ENCODE measurements around the gene MRPL36. TPM values are rescaled to one million over a fixed set of nuclear protein-coding genes. Genes with fewer than 3 reads are reported as not detected.

MRPL36 gene
- total and polyA plus RNA-seq, 2 of the 4 experiments (the other 2 are of a cell fraction), result 85.9 to 103 TPM

- no peak for TF ChIP-seq BHLHE40 (IDR thresholded peaks at IDR 0.05; ENCODE audit: low read depth, low read length)
These were observed 49.2 kb downstream of the MRPL36 start (continued) for GRCh38 chr5:1750469-1750868.

DNA sequence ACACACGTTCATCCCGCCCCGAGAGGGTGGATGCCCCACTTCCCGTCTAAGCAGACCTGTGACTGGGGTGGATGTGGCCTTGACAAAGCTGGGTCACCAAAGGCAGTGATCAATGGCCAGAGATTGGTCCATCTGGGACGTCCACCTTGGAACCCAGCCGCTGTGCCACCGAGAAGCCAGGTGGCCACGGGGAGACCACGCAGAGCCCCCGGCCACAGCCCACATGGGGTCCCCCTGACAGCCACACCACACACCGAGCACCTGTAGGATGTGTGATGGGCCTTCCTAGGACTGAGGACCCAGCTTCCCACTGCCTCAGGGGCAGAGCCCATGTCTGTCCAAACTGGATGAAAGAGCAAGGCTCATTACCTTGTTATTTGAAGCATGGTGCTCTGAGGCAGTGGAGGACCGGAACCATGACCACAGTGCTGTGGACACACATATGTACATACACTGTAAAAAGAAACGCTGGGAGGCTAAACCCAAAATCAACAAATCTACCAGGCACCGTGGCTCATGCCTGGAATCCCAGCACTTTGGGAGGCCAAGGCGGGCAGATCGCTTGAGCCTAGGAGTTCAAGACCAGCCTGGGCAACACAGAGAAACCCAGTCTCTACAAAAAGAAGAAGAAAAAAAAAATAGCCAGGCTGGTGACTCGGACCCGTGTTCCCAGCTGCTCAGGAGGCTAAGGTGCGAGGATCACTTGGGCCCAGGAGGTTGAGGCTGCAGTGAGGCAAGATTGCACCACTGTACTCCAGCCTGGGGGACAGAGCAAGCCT, 50.1 kb downstream of the MRPL36 start:
- in situ Hi-C loops (cut with MboI; ENCODE audit: low sequenced_read_pairs) (no loop called here), dilution Hi-C loops (cut with HindIII; ENCODE audit: low sequenced_read_pairs, unreplicated experiment) (no loop called here)

More for the DNA sequence above, 50.1 kb downstream of the MRPL36 start:
- H2AK5ac ChIP-seq (ENCODE audit: low read depth, low read length), result no peak overlapping the region
- H2BK5ac ChIP-seq (ENCODE audit: low read depth, low read length, poor library complexity, severe bottlenecking), result no peak overlapping the region
- no peaks in the 10 kb centered on the region; the same call in 1 of the 2 replicates for H4K20me1 ChIP-seq (ENCODE audit: insufficient read depth, low read length)
- H3K9ac ChIP-seq (ENCODE audit: low read depth, low read length), result no peak overlapping the region
- H4K5ac ChIP-seq (ENCODE audit: low read depth, low read length), result no peak overlapping the region
- H3K9me3 ChIP-seq (ENCODE audit: control insufficient read depth, insufficient read depth, low read length), result no peaks in the 10 kb centered on the region
- WGBS, 2 experiments (ENCODE audit: extremely low coverage in 2 of 2, insufficient read length in 1 of 2), result 71% methylated on average over 7 of the region's 19 CpGs; no CpG with 5 or more reads in 1 of the 2 experiments
- no peak overlapping the region for H3K4me3 ChIP-seq (ENCODE audit: insufficient read depth, low read depth, low read length)
- no peak overlapping the region for H4K8ac ChIP-seq (ENCODE audit: low read depth in 2 of 2, low read length in 2 of 2)
- intact Hi-C loops (cut with micrococcal nuclease), result no loop called here
- H2BK120ac ChIP-seq (ENCODE audit: low read depth, low read length), result no peak overlapping the region
- no peaks in the 10 kb centered on the region for H3K9me1 ChIP-seq (ENCODE audit: insufficient read depth, low read length)
- CTCF ChIA-PET, result no interaction called here
- peaks cover 6% of the 10 kb centered on the region; the same call in 1 of the 2 replicates for H3K27me3 ChIP-seq (ENCODE audit: control insufficient read depth, insufficient read depth, low read length)
- H2AFZ ChIP-seq (replicated peaks; ENCODE audit: low read length, poor library complexity), result no peak overlapping the region
- H2BK20ac ChIP-seq (ENCODE audit: low read depth, low read length), result no peak overlapping the region
- no peak overlapping the region for H3K4ac ChIP-seq (ENCODE audit: low read depth, low read length)
- no peaks in the 10 kb centered on the region for H3K4me1 ChIP-seq (ENCODE audit: control insufficient read depth, insufficient read depth, low read length)
- no peak overlapping the region for H3K18ac ChIP-seq (ENCODE audit: low read depth, low read length)
- H3K23ac ChIP-seq (ENCODE audit: low read depth, low read length), result no peak overlapping the region
- H3K79me1 ChIP-seq (ENCODE audit: low read depth in 1 of 2, low read length in 2 of 2), result no peaks in the 10 kb centered on the region
- TF ChIP-seq SMC3 (IDR thresholded peaks at IDR 0.05; ENCODE audit: low read depth, low read length) (no peak), BHLHE40 (IDR thresholded peaks at IDR 0.05; ENCODE audit: low read depth, low read length) (no peak), NFE2L2 (IDR thresholded peaks at IDR 0.05; ENCODE audit: low read depth, low read length) (no peak)
- TF ChIP-seq, protein P1, sequence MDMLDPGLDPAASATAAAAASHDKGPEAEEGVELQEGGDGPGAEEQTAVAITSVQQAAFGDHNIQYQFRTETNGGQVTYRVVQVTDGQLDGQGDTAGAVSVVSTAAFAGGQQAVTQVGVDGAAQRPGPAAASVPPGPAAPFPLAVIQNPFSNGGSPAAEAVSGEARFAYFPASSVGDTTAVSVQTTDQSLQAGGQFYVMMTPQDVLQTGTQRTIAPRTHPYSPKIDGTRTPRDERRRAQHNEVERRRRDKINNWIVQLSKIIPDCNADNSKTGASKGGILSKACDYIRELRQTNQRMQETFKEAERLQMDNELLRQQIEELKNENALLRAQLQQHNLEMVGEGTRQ (IDR thresholded peaks at IDR 0.05; ENCODE audit: low read depth, low read length), result no peak
- no peak overlapping the region for H2BK15ac ChIP-seq (ENCODE audit: low read depth, low read length)
- POLR2A ChIA-PET (ENCODE audit: unreplicated experiment), result no interaction called here
- H3K14ac ChIP-seq (replicated peaks; ENCODE audit: low read depth, low read length), result no peak overlapping the region
- no peaks in the 10 kb centered on the region for H3K36me3 ChIP-seq (ENCODE audit: control insufficient read depth, insufficient read depth, low read length)
- no peak overlapping the region for H3K27ac ChIP-seq (ENCODE audit: insufficient read depth, low read length)
- BruUV-seq (replicated peaks), result no TSS peak
- ATAC-seq (ENCODE audit: low read depth), result no peak
- no peak for DNase-seq
- H3K4me2 ChIP-seq (ENCODE audit: low read depth, low read length), result no peak overlapping the region
- H4K91ac ChIP-seq (ENCODE audit: insufficient read depth, low read depth, low read length), result no peak overlapping the region
- no peak overlapping the region for H3K56ac ChIP-seq (ENCODE audit: extremely low read depth, insufficient read depth, low read length)
- no peak overlapping the region for H2AK9ac ChIP-seq (replicated peaks; ENCODE audit: low read depth, low read length, poor library complexity)

All from IMR-90 (cell line).